Mesodermal cell (in vitro differentiated cells): ENCODE results near the gene HHATL.

Experiments
- H3K27ac ChIP-seq: 2 replicates; pipeline ENCODE4 v1.7.0; 2013; ENCODE audit warnings: mild to moderate bottlenecking, low read depth, low read length, moderate library complexity; ENCODE audit not compliant: severe bottlenecking
- H3K36me3 ChIP-seq: 2 replicates; pipeline ENCODE4 v1.7.1; 2013; ENCODE audit warnings: mild to moderate bottlenecking, low read length, moderate library complexity; ENCODE audit not compliant: control insufficient read depth, insufficient read depth
- H3K4me1 ChIP-seq: one replicate; pipeline ENCODE4 v1.7.1; 2013; ENCODE audit warnings: mild to moderate bottlenecking, low read length; ENCODE audit not compliant: insufficient read depth, control insufficient read depth, poor library complexity, severe bottlenecking
- H3K4me3 ChIP-seq: 2 replicates; pipeline ENCODE4 v1.7.0; 2013; ENCODE audit warnings: low read length, control low read depth, mild to moderate bottlenecking; ENCODE audit not compliant: insufficient read depth, poor library complexity, severe bottlenecking; ENCODE audit errors: extremely low read depth
- H3K9me3 ChIP-seq: 2 replicates; pipeline ENCODE4 v1.7.1; 2013; ENCODE audit warnings: mild to moderate bottlenecking, low read length, moderate library complexity; ENCODE audit not compliant: control insufficient read depth
- WGBS, 2 experiments: methylation state at CpG; one replicate each; pipeline ENCODE4 v1.1.5; 2013; ENCODE audit warnings: missing lambda C conversion rate in 2 of 2; ENCODE audit not compliant: insufficient coverage in 2 of 2; 5-methylcytosine and 5-hydroxymethylcytosine counted together

The HHATL gene

DNA sequence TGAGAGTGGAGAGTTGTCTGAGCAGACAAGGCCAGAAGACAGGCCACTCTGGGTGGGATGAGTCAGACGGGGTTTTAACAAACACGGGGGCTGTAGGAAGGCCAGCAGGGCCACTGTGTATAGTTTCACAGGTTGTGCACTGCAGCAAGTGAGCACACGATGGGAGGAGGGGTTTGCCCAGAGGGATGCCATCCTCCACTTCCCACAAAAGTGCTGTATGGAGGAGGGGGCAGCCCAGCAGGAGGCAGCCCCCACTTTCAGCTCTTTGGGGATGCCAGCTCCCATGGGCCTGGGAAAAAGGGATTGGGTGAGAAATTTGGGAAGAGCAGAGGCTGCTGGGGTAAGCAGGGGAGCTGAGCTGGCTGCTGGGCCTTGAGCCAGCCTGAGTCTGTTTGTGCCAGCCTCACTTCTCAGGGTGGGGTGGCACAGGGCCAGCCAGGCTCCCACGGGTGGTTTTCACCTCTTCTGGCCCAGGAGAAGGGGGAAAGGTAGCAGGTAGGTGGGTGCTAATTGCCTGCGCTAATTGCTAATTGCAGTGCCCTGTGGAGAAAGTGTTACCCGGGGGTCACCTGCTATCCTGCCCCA, 42.4 kb downstream of the HHATL start:
- Histone ChIP-seq H3K9me3 (no peaks in the 10 kb centered on the region), H3K4me3 (no peak overlapping the region), H3K36me3 (peaks cover 9% of the 10 kb centered on the region), H3K27ac (no peak overlapping the region), H3K4me1 (peaks cover 6% of the 10 kb centered on the region)
- 79 to 83% methylated on average over 4 of the region's 6 CpGs for WGBS, 2 experiments

DNA sequence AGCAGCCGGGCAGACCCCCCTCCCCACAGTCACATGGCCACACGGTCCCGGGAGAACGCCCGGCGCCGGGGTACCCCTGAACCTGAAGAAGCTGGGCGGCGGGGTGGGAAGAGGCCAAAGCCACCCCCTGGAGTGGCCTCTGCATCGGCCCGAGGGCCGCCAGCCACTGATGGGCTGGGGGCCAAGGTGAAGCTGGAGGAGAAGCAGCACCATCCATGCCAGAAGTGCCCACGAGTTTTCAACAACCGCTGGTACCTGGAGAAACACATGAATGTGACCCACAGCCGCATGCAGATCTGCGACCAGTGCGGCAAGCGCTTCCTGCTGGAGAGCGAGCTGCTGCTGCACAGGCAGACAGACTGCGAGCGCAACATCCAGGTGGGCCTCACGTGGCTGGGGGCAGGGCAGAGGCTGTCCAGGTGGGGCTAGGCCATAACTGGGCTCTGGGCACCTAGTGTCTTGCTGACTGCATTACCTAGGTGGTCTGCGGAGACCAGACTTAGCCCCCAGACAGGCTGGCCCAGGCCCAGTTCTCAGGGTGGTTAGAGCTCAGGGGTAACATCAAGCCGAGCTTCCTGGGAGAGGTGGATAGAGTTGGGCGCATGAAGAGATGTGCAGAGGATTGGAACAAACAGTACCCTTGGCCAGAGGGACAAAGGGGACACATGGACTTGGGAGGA, 43.0 kb downstream of the HHATL start:
- H3K27ac ChIP-seq = no peak overlapping the region
- H3K36me3 ChIP-seq = peaks cover 9% of the 10 kb centered on the region
- WGBS, 2 experiments = 91% methylated on average over 17 to 24 of the region's 25 CpGs
- no peak overlapping the region for H3K4me3 ChIP-seq
- H3K4me1 ChIP-seq = peaks cover 6% of the 10 kb centered on the region
- no peaks in the 10 kb centered on the region for H3K9me3 ChIP-seq

DNA sequence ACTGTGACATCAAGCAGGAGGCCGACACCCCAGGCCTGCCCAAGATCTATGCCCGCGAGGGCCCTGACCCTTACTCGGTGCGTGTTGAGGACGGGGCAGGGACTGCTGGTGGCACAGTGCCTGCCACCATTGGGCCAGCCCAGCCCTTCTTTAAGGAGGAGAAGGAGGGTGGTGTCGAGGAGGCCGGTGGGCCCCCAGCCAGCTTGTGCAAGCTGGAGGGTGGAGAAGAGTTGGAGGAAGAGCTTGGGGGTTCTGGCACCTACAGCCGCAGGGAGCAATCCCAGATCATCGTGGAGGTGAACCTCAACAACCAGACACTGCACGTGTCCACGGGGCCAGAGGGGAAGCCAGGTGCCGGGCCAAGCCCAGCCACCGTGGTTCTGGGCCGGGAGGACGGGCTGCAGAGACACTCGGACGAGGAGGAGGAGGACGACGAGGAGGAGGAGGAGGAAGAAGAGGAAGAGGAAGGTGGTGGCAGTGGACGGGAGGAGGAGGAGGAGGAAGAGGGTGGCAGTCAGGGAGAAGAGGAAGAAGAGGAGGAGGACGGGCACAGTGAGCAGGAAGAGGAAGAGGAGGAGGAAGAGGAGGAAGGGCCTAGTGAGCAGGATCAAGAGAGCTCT, 43.7 kb downstream of the HHATL start:
- Histone ChIP-seq H3K36me3 (peaks cover 9% of the 10 kb centered on the region), H3K4me1 (peaks cover 7% of the 10 kb centered on the region), H3K4me3 (no peak overlapping the region), H3K27ac (no peak overlapping the region), H3K9me3 (no peaks in the 10 kb centered on the region)
- WGBS, 2 experiments = 91 to 93% methylated on average over 20 to 22 of the region's 22 CpGs

DNA sequence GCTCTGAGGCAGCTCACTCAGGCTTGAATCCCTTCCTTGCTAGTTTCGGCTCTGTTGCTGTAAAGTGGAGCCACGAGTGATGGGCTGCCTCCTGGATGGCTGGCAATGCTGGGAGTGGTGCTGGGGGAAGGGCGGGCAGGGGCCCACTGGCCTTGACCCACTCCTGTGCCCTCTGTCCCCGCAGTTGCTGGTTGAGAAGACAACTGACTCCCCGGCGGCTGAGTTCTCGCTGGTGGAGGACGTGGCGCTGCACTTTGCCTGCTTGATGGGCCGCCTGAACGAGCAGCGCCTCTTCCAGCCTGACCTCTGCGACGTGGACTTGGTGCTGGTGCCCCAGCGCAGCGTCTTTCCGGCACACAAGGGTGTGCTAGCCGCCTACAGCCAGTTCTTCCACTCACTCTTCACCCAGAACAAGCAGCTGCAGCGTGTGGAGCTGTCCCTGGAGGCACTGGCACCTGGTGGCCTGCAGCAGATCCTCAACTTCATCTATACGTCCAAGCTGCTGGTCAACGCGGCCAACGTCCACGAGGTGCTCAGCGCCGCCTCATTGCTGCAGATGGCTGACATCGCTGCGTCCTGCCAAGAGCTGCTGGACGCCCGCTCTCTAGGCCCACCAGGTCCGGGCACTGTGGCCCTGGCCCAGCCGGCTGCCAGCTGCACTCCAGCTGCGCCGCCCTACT, 44.4 kb downstream of the HHATL start:
- H3K36me3 ChIP-seq = peaks cover 9% of the 10 kb centered on the region
- no peak overlapping the region for H3K27ac ChIP-seq
- 93 to 94% methylated on average over 33 to 34 of the region's 34 CpGs for WGBS, 2 experiments
- H3K4me1 ChIP-seq = peaks cover 13% of the 10 kb centered on the region
- no peaks in the 10 kb centered on the region for H3K9me3 ChIP-seq
- H3K4me3 ChIP-seq = no peak overlapping the region

DNA sequence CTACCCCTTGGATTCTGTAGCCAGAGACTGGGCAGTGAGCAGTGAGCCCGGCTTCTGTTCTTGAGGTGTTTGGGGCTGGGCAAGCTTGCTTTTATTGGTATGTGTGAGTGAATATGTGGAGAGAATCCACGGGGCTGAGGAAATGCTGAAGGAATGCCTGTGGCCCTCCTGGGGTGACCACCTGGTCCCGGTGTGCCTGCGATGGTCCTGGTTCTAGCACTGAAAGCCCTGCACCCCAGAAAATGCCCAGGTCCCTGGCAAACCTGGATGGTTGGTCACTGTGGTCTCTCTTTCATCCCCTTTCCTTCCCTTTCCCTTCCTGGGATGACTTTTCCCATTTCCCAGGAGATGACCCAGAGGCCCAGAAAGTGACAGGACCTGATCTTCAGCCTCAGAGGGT, 44.9 kb downstream of the HHATL start:
- Histone ChIP-seq H3K4me1 (peaks cover 19% of the 10 kb centered on the region), H3K4me3 (no peak overlapping the region), H3K27ac (no peak overlapping the region), H3K36me3 (peaks cover 9% of the 10 kb centered on the region), H3K9me3 (no peaks in the 10 kb centered on the region)
- 90 to 96% methylated on average over 2 to 4 of the region's 4 CpGs for WGBS, 2 experiments

DNA sequence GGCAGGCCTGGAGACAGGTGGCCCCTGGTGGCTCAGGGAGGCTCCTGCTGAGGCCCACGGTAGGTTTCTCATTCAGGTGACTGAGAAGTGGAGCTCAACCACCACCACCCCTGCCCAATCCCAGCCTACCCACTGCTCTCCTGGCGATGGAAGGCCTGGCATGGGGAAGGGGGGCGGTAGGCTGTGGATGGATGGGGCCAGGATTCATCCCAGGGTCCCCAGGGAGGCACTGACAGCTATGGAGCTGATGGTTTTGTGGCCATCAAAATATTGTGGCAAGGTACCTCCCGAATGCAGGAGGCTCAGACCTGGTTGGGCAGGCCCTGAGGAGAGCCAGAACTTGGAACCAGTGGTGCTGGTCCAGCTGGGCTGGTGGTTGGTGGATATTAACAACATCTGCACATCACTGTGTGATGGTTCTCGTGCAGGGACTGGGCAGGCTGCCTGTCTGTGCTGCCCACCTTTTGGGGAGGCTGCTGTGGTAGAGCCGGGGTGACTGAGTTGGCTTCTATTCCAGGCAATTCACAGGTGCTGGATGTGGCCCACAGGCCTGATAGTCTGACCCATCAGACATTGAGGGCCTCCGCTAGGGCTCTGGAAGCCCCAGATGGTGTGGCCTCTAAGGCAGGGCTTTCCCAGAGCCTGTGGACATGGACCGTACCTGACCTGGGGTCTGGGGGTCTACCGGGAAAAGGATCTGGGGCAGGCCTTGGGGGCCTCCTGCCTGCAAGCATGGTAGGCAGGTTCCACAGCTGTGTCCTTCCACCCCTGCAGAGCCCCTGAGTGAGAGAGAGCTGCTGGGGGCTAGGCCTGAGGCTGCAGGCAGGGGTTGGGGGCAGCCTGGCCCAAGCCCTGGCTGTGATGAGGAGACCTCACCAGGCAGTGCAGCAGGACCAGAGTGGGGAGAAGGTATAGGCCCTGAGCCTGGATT, 45.7 kb downstream of the HHATL start:
- WGBS, 2 experiments = 89 to 98% methylated on average over 6 to 7 of the region's 9 CpGs
- Histone ChIP-seq H3K36me3 (peaks cover 8% of the 10 kb centered on the region), H3K4me1 (peaks cover 25% of the 10 kb centered on the region), H3K4me3 (no peak overlapping the region), H3K9me3 (no peaks in the 10 kb centered on the region), H3K27ac (no peak overlapping the region)

DNA sequence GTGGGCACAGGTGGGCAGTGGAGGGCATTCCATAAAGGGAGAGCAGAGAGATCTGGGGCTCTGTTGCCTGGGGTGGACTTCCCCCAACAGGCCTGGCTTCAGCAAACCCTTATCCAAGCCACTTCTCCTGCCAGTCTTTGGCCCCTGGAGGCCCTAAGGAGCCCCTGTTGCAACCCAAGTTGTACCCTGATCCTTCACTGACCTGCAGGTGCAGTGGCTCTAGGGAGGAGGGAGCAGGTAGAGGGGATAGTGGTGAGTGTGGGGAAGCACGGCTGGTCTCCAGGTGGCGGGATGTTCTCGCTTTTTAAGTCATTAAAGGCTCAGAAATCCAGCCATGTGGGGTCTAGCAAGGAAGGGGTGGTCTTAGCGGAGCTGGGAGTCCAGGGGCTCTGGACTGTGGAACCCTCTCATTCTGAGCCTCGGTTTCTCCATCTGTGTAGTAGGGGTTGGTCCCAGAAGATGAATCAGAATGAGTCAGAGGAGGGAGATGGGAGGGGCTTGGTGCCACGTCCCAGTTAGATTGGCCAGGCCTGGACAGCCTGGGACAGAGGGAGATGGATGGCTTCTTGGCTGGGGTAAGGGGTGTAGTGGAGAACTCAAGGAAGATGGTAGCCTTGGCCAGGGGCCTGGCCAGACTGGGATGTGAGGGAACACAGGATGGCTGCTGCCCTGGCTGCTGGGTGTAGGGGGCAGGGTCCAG, 46.5 kb downstream of the HHATL start:
- H3K4me3 ChIP-seq = no peak overlapping the region
- no peak overlapping the region for H3K27ac ChIP-seq
- peaks cover 33% of the 10 kb centered on the region for H3K4me1 ChIP-seq
- H3K36me3 ChIP-seq = no peaks in the 10 kb centered on the region
- no peaks in the 10 kb centered on the region for H3K9me3 ChIP-seq
- 85 to 88% methylated on average over 5 to 6 of the region's 6 CpGs for WGBS, 2 experiments

DNA sequence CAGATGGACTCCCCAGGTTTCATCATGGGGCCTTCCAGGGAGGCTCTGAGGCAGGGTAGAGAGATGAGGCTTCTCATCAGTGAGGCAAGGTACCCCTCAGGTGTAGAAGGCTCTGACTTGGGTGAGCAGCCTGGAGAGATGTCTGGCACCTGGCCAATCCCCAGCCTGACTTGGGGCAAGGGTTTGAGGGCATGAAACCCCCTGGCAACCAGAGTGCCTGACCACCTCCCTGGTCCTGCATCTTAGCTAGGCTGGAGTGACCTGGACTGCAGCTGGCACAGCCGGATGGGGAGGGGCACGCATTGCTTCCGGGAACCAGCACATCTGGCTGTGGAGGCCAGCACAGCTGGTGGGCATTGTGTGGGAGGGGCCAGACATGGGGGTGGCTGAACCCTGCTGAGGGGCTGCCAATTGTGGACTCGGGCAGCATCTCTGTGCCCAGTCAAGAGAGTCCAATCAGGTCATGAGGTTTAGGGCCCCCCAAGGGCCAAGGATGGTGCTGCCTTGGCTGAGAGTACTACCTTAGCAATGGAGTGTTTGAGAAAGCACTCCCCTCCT, 47.2 kb downstream of the HHATL start:
- Histone ChIP-seq H3K4me3 (peak overlapping the region; percentile 63), H3K36me3 (no peaks in the 10 kb centered on the region), H3K4me1 (peaks cover 40% of the 10 kb centered on the region), H3K9me3 (no peaks in the 10 kb centered on the region), H3K27ac (peak overlapping the region; percentile 57)
- 63 to 85% methylated on average over 4 of the region's 4 CpGs for WGBS, 2 experiments

DNA sequence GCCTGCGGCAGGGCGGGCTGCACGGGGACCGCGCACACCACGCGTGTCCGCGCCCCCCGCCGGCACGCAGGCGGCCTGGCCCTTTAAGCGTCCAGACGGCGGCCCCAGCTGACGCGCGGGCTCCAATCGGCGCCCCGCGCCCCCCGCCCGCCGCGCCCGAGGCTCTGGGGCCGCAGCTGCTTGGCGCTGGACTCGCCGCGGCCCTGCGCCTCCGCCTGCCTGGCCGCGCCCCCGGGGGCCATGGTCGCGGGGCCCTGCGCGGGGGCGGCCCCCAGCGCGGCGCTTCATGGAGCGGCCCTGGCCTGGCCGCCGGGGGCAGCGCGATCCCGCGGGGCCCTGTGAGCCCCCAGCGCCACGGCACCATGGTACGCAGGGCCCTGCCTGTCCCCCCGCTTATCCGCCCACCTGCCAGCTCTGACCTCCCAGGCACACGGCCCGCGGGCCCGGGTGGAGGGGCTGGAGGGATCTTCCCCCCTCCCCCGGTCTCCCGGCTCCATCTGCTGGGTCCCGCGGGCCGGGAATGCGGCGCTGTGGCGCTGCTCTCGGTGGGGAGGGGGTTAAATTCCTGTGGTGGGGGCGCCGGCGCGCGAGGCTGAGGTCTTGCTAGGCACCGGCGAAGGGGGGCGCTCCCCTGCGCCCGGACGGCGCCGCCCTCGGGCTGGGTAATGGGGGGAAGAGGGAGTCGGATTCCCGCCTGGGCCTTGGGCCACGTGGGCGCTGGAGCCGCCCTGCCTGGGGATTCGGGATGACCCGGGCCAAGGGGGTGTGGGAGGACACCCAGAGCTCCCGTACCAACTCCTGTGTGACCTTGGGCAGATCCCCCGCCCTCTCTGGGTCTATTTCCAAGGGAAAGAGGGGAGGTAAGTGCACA, 48.0 kb downstream of the HHATL start:
- H3K4me1 ChIP-seq = peaks cover 39% of the 10 kb centered on the region
- peak overlapping the region; percentile 63 for H3K4me3 ChIP-seq
- H3K36me3 ChIP-seq = peaks cover 8% of the 10 kb centered on the region
- peak overlapping the region; percentile 57 for H3K27ac ChIP-seq
- H3K9me3 ChIP-seq = no peaks in the 10 kb centered on the region
- WGBS, 2 experiments = 1 to 3% methylated on average over 44 to 53 of the region's 94 CpGs
